IgD-negative memory B cell (primary cell): ENCODE results near the gene FNDC1. TPM values are rescaled to one million over a fixed set of nuclear protein-coding genes. Genes with fewer than 3 reads are reported as not detected.

Experiments
- H3K27ac Mint-ChIP-seq, 3 donors: one replicate each; pipeline ENCODE4 v1.8.0; 2020 to 2022; ENCODE audit warnings: mild to moderate bottlenecking in 3 of 3, mixed read lengths in 3 of 3, moderate library complexity in 1 of 3
- H3K27me3 Mint-ChIP-seq: one replicate; pipeline ENCODE4 v1.8.0; 2021; ENCODE audit warnings: mixed read lengths
- H3K36me3 Mint-ChIP-seq: one replicate; pipeline ENCODE4 v1.8.0; 2020; ENCODE audit warnings: mild to moderate bottlenecking, mixed read lengths
- H3K4me1 Mint-ChIP-seq, 3 donors: one replicate each; pipeline ENCODE4 v1.8.0; 2020 to 2022; ENCODE audit warnings: mixed read lengths in 3 of 3, mild to moderate bottlenecking in 1 of 3
- H3K4me3 Mint-ChIP-seq, 4 donors: one replicate each; pipeline ENCODE4 v1.8.0; 2020 to 2022; ENCODE audit warnings: mild to moderate bottlenecking in 4 of 4, mixed read lengths in 4 of 4, moderate library complexity in 3 of 4
- H3K9me3 Mint-ChIP-seq, 3 donors: one replicate each; pipeline ENCODE4 v1.8.0; 2020 to 2021; ENCODE audit warnings: mixed read lengths in 3 of 3, mild to moderate bottlenecking in 1 of 3
- polyA plus RNA-seq: library from polyadenylated mRNA; unstranded; fragments of 300-500 nt; fragmentation: Illumina TruSeq; gene quantifications from one replicate; pipeline ENCODE4 v1.2.3, GENCODE V29; 2021

The FNDC1 gene
- polyA plus RNA-seq, 1 donor from 2014 or later, result not detected

GRCh38 chr6:159234102-159234553, 64.9 kb downstream of the FNDC1 start:
- Mint-ChIP-seq H3K9me3 (no peaks in the 10 kb centered on the region), H3K4me3 (peak overlapping the region in 1 of 4 donors; percentile 66), H3K27me3 (peaks cover 38% of the 10 kb centered on the region), H3K27ac (no peak overlapping the region), H3K4me1 (peaks cover 0 to 6% (median 0%) of the 10 kb centered on the region in 3 donors), H3K36me3 (peaks cover 2% of the 10 kb centered on the region)

GRCh38 chr6:159238920-159239558, 69.8 kb downstream of the FNDC1 start:
- H3K4me3 Mint-ChIP-seq, result no peak overlapping the region
- no peaks in the 10 kb centered on the region for H3K36me3 Mint-ChIP-seq
- peaks cover 36% of the 10 kb centered on the region for H3K27me3 Mint-ChIP-seq
- H3K27ac Mint-ChIP-seq, result no peak overlapping the region
- peaks cover 0 to 2% (median 1%) of the 10 kb centered on the region in 3 donors for H3K9me3 Mint-ChIP-seq
- peaks cover 0 to 6% (median 0%) of the 10 kb centered on the region in 3 donors for H3K4me1 Mint-ChIP-seq

GRCh38 chr6:159249128-159249527, 79.9 kb downstream of the FNDC1 start:
- Mint-ChIP-seq H3K27ac (no peak overlapping the region), H3K9me3 (peaks cover 0 to 2% (median 0%) of the 10 kb centered on the region in 3 donors), H3K4me1 (no peaks in the 10 kb centered on the region), H3K4me3 (no peak overlapping the region), H3K36me3 (no peaks in the 10 kb centered on the region), H3K27me3 (peaks cover 3% of the 10 kb centered on the region)

- Mint-ChIP-seq H3K4me3 (no peak overlapping the region), H3K27ac (no peak overlapping the region), H3K36me3 (no peaks in the 10 kb centered on the region), H3K27me3 (peaks cover 3% of the 10 kb centered on the region), H3K9me3 (peaks cover 0 to 2% (median 0%) of the 10 kb centered on the region in 3 donors), H3K4me1 (no peaks in the 10 kb centered on the region)
Observed at GRCh38 chr6:159249752-159250151, 80.6 kb downstream of the FNDC1 start.

- Mint-ChIP-seq H3K9me3 (no peaks in the 10 kb centered on the region), H3K27me3 (peaks cover 2% of the 10 kb centered on the region), H3K4me3 (no peak overlapping the region), H3K4me1 (no peaks in the 10 kb centered on the region), H3K36me3 (no peaks in the 10 kb centered on the region), H3K27ac (no peak overlapping the region)
Observed at GRCh38 chr6:159250633-159251032, 81.4 kb downstream of the FNDC1 start.

GRCh38 chr6:159252955-159253508, 83.8 kb downstream of the FNDC1 start:
- Mint-ChIP-seq H3K9me3 (peaks cover 0 to 2% (median 0%) of the 10 kb centered on the region in 3 donors), H3K4me1 (no peaks in the 10 kb centered on the region), H3K36me3 (no peaks in the 10 kb centered on the region), H3K27ac (no peak overlapping the region), H3K27me3 (peaks cover 2% of the 10 kb centered on the region), H3K4me3 (no peak overlapping the region)

- Mint-ChIP-seq H3K4me3 (no peak overlapping the region), H3K36me3 (no peaks in the 10 kb centered on the region), H3K27ac (no peak overlapping the region), H3K27me3 (peaks cover 2% of the 10 kb centered on the region), H3K4me1 (no peaks in the 10 kb centered on the region), H3K9me3 (peaks cover 0 to 2% (median 0%) of the 10 kb centered on the region in 3 donors)
Observed at GRCh38 chr6:159254186-159254585, 85.0 kb downstream of the FNDC1 start.

- H3K9me3 Mint-ChIP-seq, result peaks cover 0 to 2% (median 0%) of the 10 kb centered on the region in 3 donors
- H3K27me3 Mint-ChIP-seq, result peaks cover 3% of the 10 kb centered on the region
- no peaks in the 10 kb centered on the region for H3K4me1 Mint-ChIP-seq
- no peak overlapping the region for H3K27ac Mint-ChIP-seq
- no peaks in the 10 kb centered on the region for H3K36me3 Mint-ChIP-seq
- no peak overlapping the region for H3K4me3 Mint-ChIP-seq
Observed at GRCh38 chr6:159255434-159255951, 86.3 kb downstream of the FNDC1 start.

- Mint-ChIP-seq H3K36me3 (no peaks in the 10 kb centered on the region), H3K27ac (no peak overlapping the region), H3K9me3 (peaks cover 0 to 2% (median 0%) of the 10 kb centered on the region in 3 donors), H3K27me3 (peaks cover 3% of the 10 kb centered on the region), H3K4me1 (no peaks in the 10 kb centered on the region), H3K4me3 (no peak overlapping the region)
Observed at GRCh38 chr6:159256128-159256527, 86.9 kb downstream of the FNDC1 start.

- Mint-ChIP-seq H3K4me1 (no peaks in the 10 kb centered on the region), H3K4me3 (no peak overlapping the region), H3K27ac (no peak overlapping the region), H3K36me3 (no peaks in the 10 kb centered on the region), H3K9me3 (peaks cover 0 to 2% (median 0%) of the 10 kb centered on the region in 3 donors), H3K27me3 (peaks cover 3% of the 10 kb centered on the region)
Observed at GRCh38 chr6:159257846-159258245, 88.6 kb downstream of the FNDC1 start.

- H3K27ac Mint-ChIP-seq, result no peak overlapping the region
- H3K27me3 Mint-ChIP-seq, result peaks cover 3% of the 10 kb centered on the region
- no peak overlapping the region for H3K4me3 Mint-ChIP-seq
- peaks cover 0 to 2% (median 0%) of the 10 kb centered on the region in 3 donors for H3K9me3 Mint-ChIP-seq
- H3K4me1 Mint-ChIP-seq, result no peaks in the 10 kb centered on the region
- H3K36me3 Mint-ChIP-seq, result no peaks in the 10 kb centered on the region
Observed at GRCh38 chr6:159259441-159260125, 90.4 kb downstream of the FNDC1 start.

GRCh38 chr6:159260208-159260607, 91.0 kb downstream of the FNDC1 start:
- no peak overlapping the region for H3K27ac Mint-ChIP-seq
- H3K4me3 Mint-ChIP-seq, result no peak overlapping the region
- H3K4me1 Mint-ChIP-seq, result no peaks in the 10 kb centered on the region
- H3K36me3 Mint-ChIP-seq, result no peaks in the 10 kb centered on the region
- H3K27me3 Mint-ChIP-seq, result peaks cover 3% of the 10 kb centered on the region
- H3K9me3 Mint-ChIP-seq, result peaks cover 0 to 2% (median 0%) of the 10 kb centered on the region in 3 donors

- no peaks in the 10 kb centered on the region for H3K4me1 Mint-ChIP-seq
- H3K27ac Mint-ChIP-seq, result no peak overlapping the region
- peaks cover 0 to under 1% (median 0%) of the 10 kb centered on the region in 3 donors for H3K9me3 Mint-ChIP-seq
- no peak overlapping the region for H3K4me3 Mint-ChIP-seq
- no peaks in the 10 kb centered on the region for H3K36me3 Mint-ChIP-seq
- peaks cover 3% of the 10 kb centered on the region for H3K27me3 Mint-ChIP-seq
Observed at GRCh38 chr6:159261995-159262394, 92.8 kb downstream of the FNDC1 start.

GRCh38 chr6:159262586-159262985, 93.4 kb downstream of the FNDC1 start:
- H3K9me3 Mint-ChIP-seq, result peaks cover 2 to 3% (median 2%) of the 10 kb centered on the region in 3 donors
- H3K27me3 Mint-ChIP-seq, result peaks cover 3% of the 10 kb centered on the region
- H3K27ac Mint-ChIP-seq, result no peak overlapping the region
- H3K36me3 Mint-ChIP-seq, result peaks cover 2% of the 10 kb centered on the region
- no peaks in the 10 kb centered on the region for H3K4me1 Mint-ChIP-seq
- no peak overlapping the region for H3K4me3 Mint-ChIP-seq

GRCh38 chr6:159267165-159267564, 98.0 kb downstream of the FNDC1 start:
- Mint-ChIP-seq H3K36me3 (peaks cover 2% of the 10 kb centered on the region), H3K4me1 (no peaks in the 10 kb centered on the region), H3K9me3 (peaks cover 2 to 3% (median 2%) of the 10 kb centered on the region in 3 donors), H3K27me3 (peaks cover 2% of the 10 kb centered on the region), H3K4me3 (no peak overlapping the region), H3K27ac (no peak overlapping the region)
